SKM-1 (cell line): ENCODE results near the gene FAM24B.

Source experiments
- DNase-seq: peaks from one replicate; lab custom pipeline; 2025; ENCODE audit not compliant: unreplicated experiment; lab: John Stamatoyannopoulos, UW

FAM24B gene

DNA sequence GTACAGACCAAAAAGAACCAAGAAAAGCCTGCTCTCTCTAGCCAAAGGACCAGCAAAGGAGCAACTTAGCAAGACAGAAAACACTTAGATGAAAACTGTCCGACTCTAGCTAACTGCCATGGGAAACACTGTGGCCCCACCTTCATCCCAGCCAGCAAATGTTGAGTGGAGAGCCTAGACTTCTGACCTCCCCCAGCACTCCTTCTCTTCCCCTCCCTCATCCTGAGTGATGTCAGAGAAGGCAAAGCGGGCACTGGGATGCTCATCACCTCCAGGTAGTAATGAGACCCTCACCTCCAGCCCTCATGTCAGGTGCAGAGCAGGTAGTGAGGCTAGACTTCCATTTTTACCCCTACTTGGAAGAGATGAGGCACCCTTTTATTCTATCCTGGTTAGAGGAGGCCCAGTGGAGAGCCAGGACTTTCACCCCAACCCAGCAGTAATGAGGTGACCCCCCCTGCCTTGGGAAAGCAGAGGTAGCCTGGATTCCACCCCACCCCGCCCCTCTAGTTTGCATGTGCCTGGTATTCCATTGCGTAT, 50.6 kb downstream of the FAM24B start:
- no peak for DNase-seq

DNA sequence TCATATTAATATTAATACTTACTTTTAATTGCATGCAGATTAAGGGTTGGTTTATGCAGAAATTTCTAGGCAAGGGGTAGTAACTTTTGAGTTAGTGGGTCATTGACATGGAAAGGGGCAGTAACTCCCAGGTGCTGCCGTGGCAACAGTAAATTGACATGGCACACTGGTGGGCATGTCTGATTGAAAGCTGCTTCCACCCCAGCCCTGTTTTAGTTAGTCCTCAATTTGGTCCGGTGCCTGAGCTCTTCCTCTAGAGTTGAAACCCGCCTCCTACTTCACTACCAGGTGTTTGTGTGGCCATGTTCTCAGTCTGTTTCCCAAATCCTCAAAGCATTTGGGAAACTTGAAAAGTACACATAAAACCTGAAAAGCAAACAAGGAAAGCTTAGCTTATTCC, 52.1 kb downstream of the FAM24B start:
- DNase-seq, result no peak

DNA sequence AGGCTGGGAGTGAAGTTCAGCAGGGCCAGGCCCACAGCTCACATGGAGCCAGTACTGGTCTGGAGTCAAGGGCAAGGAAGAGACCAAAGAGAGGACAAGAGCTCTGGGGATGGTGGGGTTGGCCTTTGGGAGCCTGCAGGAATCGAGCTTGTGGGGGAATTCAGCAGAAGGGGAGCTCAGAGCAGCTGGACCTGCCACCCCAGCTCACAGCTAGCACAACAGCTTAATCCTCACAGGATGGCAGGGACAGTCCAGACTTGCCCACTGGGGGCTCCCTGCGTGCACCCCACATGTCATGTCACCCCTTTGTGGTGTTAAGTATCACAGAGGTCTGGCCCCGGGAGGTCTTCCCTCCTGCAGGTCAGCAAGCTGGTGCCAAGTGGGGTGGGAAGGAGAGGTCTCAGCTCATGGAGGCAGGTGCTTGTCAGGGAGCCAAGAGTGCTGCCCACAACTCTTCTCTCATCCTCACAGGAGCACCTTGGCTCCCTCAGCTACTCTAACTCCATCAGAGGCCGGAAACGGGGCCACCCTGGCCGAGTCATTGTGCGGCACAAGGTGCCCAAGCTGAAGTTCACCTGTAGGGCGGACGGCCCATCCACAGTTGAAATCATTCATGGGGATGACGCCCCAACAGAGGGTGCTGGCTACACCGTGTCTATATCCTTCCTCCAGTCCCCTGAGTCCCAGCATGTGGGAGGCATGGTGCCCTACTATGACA, 56.2 kb downstream of the FAM24B start:
- no peak for DNase-seq

DNA sequence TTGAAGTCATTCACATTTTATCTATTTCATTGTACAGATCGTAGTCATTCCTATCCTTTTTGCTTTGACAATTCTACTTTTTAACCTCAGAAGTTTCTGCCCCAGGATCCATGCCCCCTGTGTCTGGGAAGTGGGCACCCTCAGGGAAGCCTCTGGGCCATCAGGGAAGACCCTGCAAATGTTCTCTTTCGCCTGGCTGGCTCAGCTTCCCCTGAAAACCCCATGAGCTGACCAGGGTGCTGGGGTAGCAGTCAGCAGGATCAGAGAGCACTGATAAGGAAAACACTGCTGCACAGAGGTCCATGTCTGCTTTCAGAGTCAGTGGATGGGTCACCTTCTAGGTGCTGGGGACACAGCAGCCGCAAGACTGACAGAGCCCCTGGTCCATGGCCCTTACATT, 57.6 kb downstream of the FAM24B start:
- DNase-seq, result no peak

DNA sequence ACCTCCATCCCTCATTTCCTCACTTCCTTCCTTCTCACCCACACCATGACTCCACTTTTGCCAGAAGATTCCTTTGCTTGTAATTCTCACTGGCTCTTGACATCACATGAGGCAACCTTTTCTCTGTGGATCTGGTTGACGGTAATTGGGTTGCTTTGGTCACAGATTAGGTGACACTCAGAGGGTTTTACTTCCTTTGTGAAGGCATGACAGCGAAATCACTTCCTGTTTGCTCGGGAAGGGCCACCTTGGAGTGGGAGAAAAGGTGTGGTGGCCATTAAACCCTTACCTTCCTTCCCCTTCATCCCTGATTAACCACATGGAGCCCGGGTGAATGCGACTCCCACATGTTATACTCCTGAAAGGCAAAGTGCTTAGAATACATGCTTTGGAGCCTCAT, 63.9 kb downstream of the FAM24B start:
- DNase-seq, result no peak

DNA sequence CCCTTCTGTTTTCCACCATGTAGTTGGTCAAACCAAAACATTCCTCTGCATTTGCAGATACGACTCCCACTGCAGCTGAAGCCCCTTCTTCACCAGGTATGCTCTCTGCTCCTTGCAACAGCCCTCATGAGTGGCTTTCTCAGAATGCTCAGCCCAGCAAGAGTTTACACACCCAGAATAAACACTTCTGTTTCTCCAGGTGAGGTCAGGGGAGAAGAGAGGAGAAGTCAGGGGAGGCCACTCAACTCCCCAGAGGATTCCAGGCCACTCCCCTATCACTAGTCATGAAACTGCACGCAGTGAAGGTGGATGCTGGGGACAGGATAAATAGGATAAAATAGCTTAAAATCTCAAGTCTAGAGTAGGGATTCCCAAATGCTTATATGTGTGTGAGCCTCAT, 64.9 kb downstream of the FAM24B start:
- no peak for DNase-seq

DNA sequence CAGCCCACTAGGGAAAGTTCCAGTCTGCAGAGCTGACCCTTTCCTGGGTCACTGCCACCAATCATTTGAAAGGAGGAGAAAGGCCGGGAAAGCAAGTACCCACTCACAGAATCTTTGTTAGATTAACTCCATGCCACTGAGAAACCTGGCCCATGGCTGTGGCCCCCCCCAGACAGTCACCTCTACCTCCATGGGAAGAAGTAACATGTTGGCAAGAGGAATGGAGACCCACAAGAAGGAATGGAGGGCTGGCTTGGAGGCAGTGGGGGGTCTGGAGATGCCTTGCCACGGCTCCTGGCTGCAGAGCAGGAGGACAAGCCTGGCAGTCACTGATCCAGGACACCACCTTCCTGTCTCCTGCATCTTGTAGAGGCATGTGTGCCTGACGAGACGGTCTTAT, 66.6 kb downstream of the FAM24B start:
- DNase-seq, result no peak

DNA sequence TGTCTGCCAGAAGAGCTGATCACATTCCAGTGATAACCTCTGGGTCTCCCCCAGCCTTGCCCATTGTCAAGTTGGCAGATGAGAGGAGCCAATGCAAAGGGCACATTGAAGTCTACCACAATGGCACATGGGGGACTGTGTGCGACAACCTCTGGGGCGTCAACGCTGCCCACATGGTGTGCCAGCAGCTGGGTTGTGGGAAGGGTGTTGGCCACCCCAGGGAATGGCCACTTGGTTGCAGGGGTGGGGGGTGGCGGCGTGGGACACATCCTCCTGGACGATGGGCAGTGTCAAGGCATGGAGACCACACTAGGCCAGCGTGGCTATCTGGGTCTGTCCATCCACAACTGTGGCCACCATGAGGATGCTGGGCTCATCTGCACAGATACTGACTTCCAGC, 77.1 kb downstream of the FAM24B start:
- no peak for DNase-seq
